Trophoblast cell (in vitro differentiated cells and primary cell): ENCODE measurements around the gene NLGN2.

Source experiments
- DNase-seq, 2 donors: peaks; one replicate each; pipeline ENCODE4 v3.0.0-alpha.2; 2016
- H2AFZ ChIP-seq: 2 replicates; pipeline ENCODE4 v1.6.1; 2013; ENCODE audit warnings: low read length, moderate library complexity, mild to moderate bottlenecking; ENCODE audit not compliant: insufficient read depth, poor library complexity
- H2AK5ac ChIP-seq: 2 replicates; pipeline ENCODE4 v1.6.1; 2013; ENCODE audit warnings: mild to moderate bottlenecking, low read length
- H2BK120ac ChIP-seq: 2 replicates; pipeline ENCODE4 v1.6.1; 2013; ENCODE audit warnings: low read length, mild to moderate bottlenecking, moderate library complexity; ENCODE audit not compliant: insufficient read depth, poor library complexity
- H2BK12ac ChIP-seq: 2 replicates; pipeline ENCODE4 v1.6.1; 2013; ENCODE audit warnings: mild to moderate bottlenecking, low read length, moderate library complexity
- H2BK5ac ChIP-seq: 2 replicates; pipeline ENCODE4 v1.6.1; 2013; ENCODE audit warnings: low read length, low read depth, moderate library complexity, mild to moderate bottlenecking; ENCODE audit not compliant: poor library complexity
- H3K14ac ChIP-seq: 2 replicates; pipeline ENCODE4 v1.6.1; 2013; ENCODE audit warnings: mild to moderate bottlenecking, low read length
- H3K18ac ChIP-seq: 2 replicates; pipeline ENCODE4 v1.6.1; 2013; ENCODE audit warnings: mild to moderate bottlenecking, low read length
- H3K23ac ChIP-seq: 2 replicates; pipeline ENCODE4 v1.6.1; 2013; ENCODE audit warnings: low read length
- H3K27ac ChIP-seq: 2 replicates; pipeline ENCODE4 v1.5.1; 2013; ENCODE audit warnings: low read depth, mild to moderate bottlenecking, inconsistent platforms, low read length, moderate library complexity
- H3K27me3 ChIP-seq: 2 replicates; pipeline ENCODE4 v1.6.1; 2013; ENCODE audit warnings: inconsistent platforms, mild to moderate bottlenecking, low read length, moderate library complexity; ENCODE audit not compliant: insufficient read depth
- H3K36me3 ChIP-seq, 2 experiments: 1 replicate in 1 of 2; 2 replicates in 1 of 2; pipeline ENCODE4 v1.6.1; 2013; ENCODE audit warnings: low read length in 2 of 2, mild to moderate bottlenecking in 2 of 2, moderate library complexity in 1 of 2; ENCODE audit not compliant: insufficient read depth in 2 of 2, control insufficient read depth in 1 of 2
- H3K4ac ChIP-seq: 2 replicates; pipeline ENCODE4 v1.6.1; 2013; ENCODE audit warnings: low read depth, mild to moderate bottlenecking, low read length, moderate library complexity
- H3K4me1 ChIP-seq, 2 experiments: 1 replicate in 1 of 2; 2 replicates in 1 of 2; pipeline ENCODE4 v1.6.1; 2013; ENCODE audit warnings: low read length in 2 of 2, mild to moderate bottlenecking in 2 of 2, moderate library complexity in 1 of 2; ENCODE audit not compliant: insufficient read depth in 2 of 2, control insufficient read depth in 1 of 2
- H3K4me2 ChIP-seq: 2 replicates; pipeline ENCODE4 v1.6.1; 2013; ENCODE audit warnings: inconsistent platforms, mild to moderate bottlenecking, low read length, moderate library complexity
- H3K4me3 ChIP-seq: 2 replicates; pipeline ENCODE4 v1.5.1; 2013; ENCODE audit warnings: mild to moderate bottlenecking, low read depth, low read length, inconsistent platforms
- H3K79me1 ChIP-seq: one replicate; pipeline ENCODE4 v1.6.1; 2013; ENCODE audit warnings: low read length
- H3K79me2 ChIP-seq: 2 replicates; pipeline ENCODE4 v1.6.1; 2013; ENCODE audit warnings: low read length, mild to moderate bottlenecking; ENCODE audit not compliant: control insufficient read depth, insufficient read depth, poor library complexity
- H3K9ac ChIP-seq: 2 replicates; pipeline ENCODE4 v1.6.1; 2013; ENCODE audit warnings: mild to moderate bottlenecking, low read length
- H3K9me3 ChIP-seq: 2 replicates; pipeline ENCODE4 v1.6.1; 2013; ENCODE audit warnings: low read depth, mild to moderate bottlenecking, control low read depth, inconsistent platforms, low read length; ENCODE audit not compliant: insufficient read depth
- H4K12ac ChIP-seq: 2 replicates; pipeline ENCODE4 v1.6.1; 2013; ENCODE audit warnings: low read depth, mild to moderate bottlenecking, low read length, moderate library complexity
- H4K8ac ChIP-seq: 2 replicates; pipeline ENCODE4 v1.6.1; 2013; ENCODE audit warnings: low read depth, mild to moderate bottlenecking, low read length, moderate library complexity
- H4K91ac ChIP-seq: one replicate; pipeline ENCODE4 v1.6.1; 2013; ENCODE audit warnings: low read depth, mild to moderate bottlenecking, low read length, moderate library complexity
- WGBS: extraction: QIAGEN DNeasy Blood & Tissue Kit; methylation state at CpG from one replicate; pipeline ENCODE4 v1.1.7; 2013; ENCODE audit warnings: missing lambda C conversion rate; ENCODE audit not compliant: insufficient read length, insufficient coverage; ENCODE audit errors: extremely low coverage; 5-methylcytosine and 5-hydroxymethylcytosine counted together

The NLGN2 gene

DNA sequence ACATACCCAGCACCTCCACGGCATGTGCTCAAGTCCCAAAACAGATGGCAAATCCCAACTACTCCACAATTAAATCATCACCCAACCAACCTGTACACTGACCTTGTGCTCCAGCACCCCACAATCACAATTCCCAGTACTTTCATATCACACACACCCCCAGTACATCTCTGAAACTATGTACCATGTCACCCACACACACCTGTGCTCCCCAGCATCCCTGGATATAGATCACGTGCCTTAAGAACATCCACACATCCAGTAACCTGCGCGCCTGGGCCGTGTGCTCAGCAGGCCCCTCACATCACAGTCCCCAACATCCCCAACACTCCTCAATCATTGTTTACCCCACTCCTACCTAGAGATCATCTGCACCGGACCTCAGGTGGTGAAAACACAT is 2.1 kb downstream of the NLGN2 start:
- Histone ChIP-seq H3K23ac (no peak overlapping the region), H3K79me2 (peaks cover 2% of the 10 kb centered on the region), H3K36me3 (peaks cover 18 to 23% of the 10 kb centered on the region in 2 experiments), H3K9me3 (no peaks in the 10 kb centered on the region), H4K91ac (no peak overlapping the region), H3K79me1 (peaks cover 4% of the 10 kb centered on the region), H3K27me3 (no peaks in the 10 kb centered on the region), H3K4me3 (no peak overlapping the region), H2AFZ (no peak overlapping the region), H2BK12ac (no peak overlapping the region), H3K27ac (no peak overlapping the region), H3K18ac (no peak overlapping the region), H2AK5ac (no peak overlapping the region), H3K4me1 (peaks cover 0 to 7% of the 10 kb centered on the region in 2 experiments), H3K4me2 (no peak overlapping the region), H2BK5ac (no peak overlapping the region), H3K9ac (no peak overlapping the region), H4K12ac (no peak overlapping the region), H4K8ac (no peak overlapping the region), H3K14ac (no peak overlapping the region), H2BK120ac (no peak overlapping the region), H3K4ac (no peak overlapping the region)
- no CpG with 5 or more reads among the region's 6 CpGs for WGBS
- DNase-seq = no peak

GRCh38 chr17:7410634-7411426 is 3.2 kb downstream of the NLGN2 start:
- Histone ChIP-seq H3K14ac (no peak overlapping the region), H4K12ac (no peak overlapping the region), H3K27me3 (no peaks in the 10 kb centered on the region), H4K8ac (no peak overlapping the region), H4K91ac (no peak overlapping the region), H3K9ac (no peak overlapping the region), H3K4me1 (no peaks in the 10 kb centered on the region), H3K36me3 (peaks cover 26 to 34% of the 10 kb centered on the region in 2 experiments), H3K23ac (no peak overlapping the region), H3K4ac (no peak overlapping the region), H3K79me2 (no peaks in the 10 kb centered on the region), H3K79me1 (no peaks in the 10 kb centered on the region), H2AK5ac (no peak overlapping the region), H3K18ac (no peak overlapping the region), H3K4me3 (no peak overlapping the region), H2AFZ (no peak overlapping the region), H2BK5ac (no peak overlapping the region), H3K27ac (no peak overlapping the region), H3K9me3 (no peaks in the 10 kb centered on the region), H2BK12ac (no peak overlapping the region), H2BK120ac (no peak overlapping the region), H3K4me2 (no peak overlapping the region)
- WGBS = no CpG with 5 or more reads among the region's 25 CpGs
- no peak for DNase-seq

- Histone ChIP-seq H4K91ac (no peak overlapping the region), H3K14ac (no peak overlapping the region), H3K4ac (no peak overlapping the region), H2BK5ac (no peak overlapping the region), H2BK120ac (no peak overlapping the region), H2AFZ (no peak overlapping the region), H3K9ac (no peak overlapping the region), H4K8ac (no peak overlapping the region), H4K12ac (no peak overlapping the region), H3K4me3 (no peak overlapping the region), H3K18ac (no peak overlapping the region), H3K23ac (no peak overlapping the region), H3K4me2 (no peak overlapping the region), H3K9me3 (no peaks in the 10 kb centered on the region), H3K27me3 (no peaks in the 10 kb centered on the region), H3K36me3 (peaks cover 28 to 34% of the 10 kb centered on the region in 2 experiments), H3K4me1 (no peaks in the 10 kb centered on the region), H3K27ac (no peak overlapping the region), H2BK12ac (no peak overlapping the region), H3K79me1 (no peaks in the 10 kb centered on the region), H3K79me2 (no peaks in the 10 kb centered on the region), H2AK5ac (no peak overlapping the region)
- no peak for DNase-seq
- WGBS = no CpG with 5 or more reads among the region's 8 CpGs
Observed at GRCh38 chr17:7411427-7411750, 3.7 kb downstream of the NLGN2 start.

- Histone ChIP-seq H4K12ac (no peak overlapping the region), H3K9ac (no peak overlapping the region), H3K4me2 (no peak overlapping the region), H2BK5ac (no peak overlapping the region), H3K79me2 (no peaks in the 10 kb centered on the region), H3K14ac (no peak overlapping the region), H3K27ac (no peak overlapping the region), H4K8ac (no peak overlapping the region), H3K4me3 (no peak overlapping the region), H3K4ac (no peak overlapping the region), H3K18ac (no peak overlapping the region), H2AFZ (no peak overlapping the region), H3K9me3 (no peaks in the 10 kb centered on the region), H2BK12ac (no peak overlapping the region), H3K4me1 (no peaks in the 10 kb centered on the region), H3K23ac (no peak overlapping the region), H3K36me3 (peaks cover 37 to 46% of the 10 kb centered on the region in 2 experiments), H3K27me3 (no peaks in the 10 kb centered on the region), H3K79me1 (no peaks in the 10 kb centered on the region), H2BK120ac (no peak overlapping the region), H4K91ac (no peak overlapping the region), H2AK5ac (no peak overlapping the region)
- WGBS = no CpG with 5 or more reads among the region's 6 CpGs
- no peak for DNase-seq
Observed at GRCh38 chr17:7413346-7413985, 5.8 kb downstream of the NLGN2 start.
